ENCODE measurements around the gene UCP2. TPM values are rescaled to one million over a fixed set of nuclear protein-coding genes. Genes with fewer than 3 reads are reported as not detected.

The UCP2 gene
- total and polyA plus RNA-seq, 9 donors, result 18.0 to 212 (median 181) TPM

- peak; percentile 17 for DNase-seq
- H3K4me3 ChIP-seq (ENCODE audit: low read length), result no peak overlapping the region
- peaks cover 45% of the 10 kb centered on the region for H3K36me3 ChIP-seq (ENCODE audit: control insufficient read depth, insufficient read depth, low read length)
- 59% methylated on average over 6 of the region's 8 CpGs for WGBS (ENCODE audit: insufficient coverage)
- no peak overlapping the region for H3K27ac ChIP-seq (ENCODE audit: low read length)
- H3K9me3 ChIP-seq (replicated peaks; ENCODE audit: control insufficient read depth, low read depth, low read length), result no peaks in the 10 kb centered on the region
- H3K27me3 ChIP-seq (ENCODE audit: control insufficient read depth, insufficient read depth, low read length), result no peaks in the 10 kb centered on the region
- H3K4me1 ChIP-seq (ENCODE audit: control insufficient read depth, insufficient read depth, low read length), result peaks cover 12% of the 10 kb centered on the region
These were observed 28.9 kb upstream of the UCP2 start for GRCh38 chr11:74011360-74012073.

DNA sequence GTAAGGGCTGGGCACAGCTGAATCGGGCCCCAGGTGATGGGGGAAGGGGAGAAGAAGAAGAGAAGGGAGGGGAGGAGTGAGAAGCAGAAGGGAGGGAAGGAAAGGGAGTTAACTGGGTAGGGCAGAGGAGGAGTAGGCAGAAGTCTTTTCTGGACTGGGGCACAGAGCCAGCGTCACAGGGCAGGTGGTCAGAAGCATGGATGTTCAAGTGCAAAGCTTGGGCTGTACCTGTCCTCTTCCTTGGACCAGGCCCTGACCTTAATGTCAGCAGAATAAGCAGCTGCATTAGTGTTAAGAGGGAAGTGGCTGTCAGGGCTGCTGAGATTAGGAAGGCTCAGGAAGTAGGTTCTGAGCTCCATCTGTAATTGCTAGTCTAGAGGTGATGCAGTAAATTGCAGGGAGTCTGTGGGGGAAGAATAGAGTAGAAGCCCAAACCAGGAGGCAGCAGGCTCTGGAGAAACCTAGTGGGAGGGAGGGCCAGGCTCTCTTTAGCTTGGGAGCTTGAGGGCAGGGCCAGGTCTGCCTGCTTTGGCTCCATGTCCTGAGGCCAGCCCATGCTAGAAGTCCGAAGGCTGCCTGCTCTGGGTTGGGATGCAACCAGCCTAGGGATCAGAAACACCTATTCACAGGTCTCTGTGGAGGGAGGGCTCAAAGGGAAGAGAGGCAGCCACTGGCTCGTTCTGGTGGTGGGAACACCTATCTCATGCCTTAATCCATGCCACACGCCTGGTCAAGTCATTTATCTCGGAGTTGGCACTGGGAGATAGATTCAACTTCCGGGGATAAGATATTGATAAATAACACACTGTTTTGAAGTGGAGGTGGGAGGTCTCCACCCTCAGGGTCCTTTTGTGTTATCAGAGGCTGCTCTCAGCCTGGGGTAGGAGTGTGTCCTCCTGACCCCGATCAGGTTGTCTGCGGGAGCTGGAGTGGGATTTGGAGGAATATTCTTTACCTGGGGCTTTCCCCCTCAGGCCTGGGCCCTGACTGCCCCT, 28.0 kb upstream of the UCP2 start:
- Histone ChIP-seq H3K4me3 (ENCODE audit: low read length) (no peak overlapping the region), H3K9me3 (replicated peaks; ENCODE audit: control insufficient read depth, low read depth, low read length) (no peaks in the 10 kb centered on the region), H3K36me3 (ENCODE audit: control insufficient read depth, insufficient read depth, low read length) (peaks cover 41% of the 10 kb centered on the region), H3K4me1 (ENCODE audit: control insufficient read depth, insufficient read depth, low read length) (peaks cover 12% of the 10 kb centered on the region), H3K27me3 (ENCODE audit: control insufficient read depth, insufficient read depth, low read length) (no peaks in the 10 kb centered on the region), H3K27ac (ENCODE audit: low read length) (no peak overlapping the region)
- WGBS (ENCODE audit: insufficient coverage), result 69% methylated on average over 3 of the region's 9 CpGs
- DNase-seq, result no peak

DNA sequence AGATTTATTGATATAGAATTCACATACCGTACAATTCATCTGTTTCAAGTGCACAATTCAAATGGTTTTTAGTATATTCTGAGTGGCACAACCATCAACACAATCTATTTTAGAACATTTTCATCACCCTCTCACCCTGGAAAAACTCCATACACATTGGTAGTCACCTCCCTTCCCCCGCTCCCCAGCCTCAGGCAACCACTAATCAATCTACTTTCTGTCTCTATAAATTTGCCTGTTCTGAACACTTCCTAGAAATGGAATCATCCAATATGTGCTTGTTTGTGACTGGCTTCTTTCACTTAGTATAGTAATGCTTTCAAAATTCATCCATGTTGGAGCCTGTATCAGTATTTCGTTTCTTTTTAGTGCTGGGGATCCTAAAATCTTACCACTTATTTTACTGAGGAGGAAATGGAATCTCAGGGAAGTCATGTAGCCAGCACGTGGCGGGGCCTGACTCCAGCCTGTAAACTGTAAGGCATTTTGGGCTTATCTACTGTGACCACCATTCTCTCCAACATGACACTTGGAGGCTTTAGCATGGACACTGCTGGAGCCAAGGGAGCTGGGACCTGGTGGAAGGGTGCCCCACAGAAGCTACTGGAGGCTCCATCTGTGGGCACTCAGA, 27.1 kb upstream of the UCP2 start:
- Histone ChIP-seq H3K9me3 (replicated peaks; ENCODE audit: control insufficient read depth, low read depth, low read length) (no peaks in the 10 kb centered on the region), H3K27me3 (ENCODE audit: control insufficient read depth, insufficient read depth, low read length) (no peaks in the 10 kb centered on the region), H3K4me3 (ENCODE audit: low read length) (no peak overlapping the region), H3K36me3 (ENCODE audit: control insufficient read depth, insufficient read depth, low read length) (peaks cover 42% of the 10 kb centered on the region), H3K27ac (ENCODE audit: low read length) (no peak overlapping the region), H3K4me1 (ENCODE audit: control insufficient read depth, insufficient read depth, low read length) (peaks cover 12% of the 10 kb centered on the region)
- WGBS (ENCODE audit: insufficient coverage), result 100% methylated on average over 1 of the region's 5 CpGs
- DNase-seq, result no peak

GRCh38 chr11:74009230-74009547, 26.5 kb upstream of the UCP2 start:
- H3K9me3 ChIP-seq (replicated peaks; ENCODE audit: control insufficient read depth, low read depth, low read length), result no peaks in the 10 kb centered on the region
- H3K4me3 ChIP-seq (ENCODE audit: low read length), result no peak overlapping the region
- H3K4me1 ChIP-seq (ENCODE audit: control insufficient read depth, insufficient read depth, low read length), result peaks cover 16% of the 10 kb centered on the region
- peaks cover 39% of the 10 kb centered on the region for H3K36me3 ChIP-seq (ENCODE audit: control insufficient read depth, insufficient read depth, low read length)
- H3K27ac ChIP-seq (ENCODE audit: low read length), result peak overlapping the region; percentile 13
- H3K27me3 ChIP-seq (ENCODE audit: control insufficient read depth, insufficient read depth, low read length), result no peaks in the 10 kb centered on the region
- no peak for DNase-seq
- WGBS (ENCODE audit: insufficient coverage), result no CpG with 5 or more reads among the region's 3 CpGs

GRCh38 chr11:74008373-74009229, 26.0 kb upstream of the UCP2 start, which contains the start of gene UCP3:
Gene UCP3, minus strand, starts transcription at chr11:74009085. Its CDS starts 2,043 bp downstream, at chr11:74007042.
- WGBS (ENCODE audit: insufficient coverage), result 55% methylated on average over 3 of the region's 9 CpGs
- peak; percentile 35 for DNase-seq
- H3K27ac ChIP-seq (ENCODE audit: low read length), result peak within 1 kb of the TSS; percentile 20
- H3K27me3 ChIP-seq (ENCODE audit: control insufficient read depth, insufficient read depth, low read length), result no peaks in the 10 kb centered on the region
- H3K36me3 ChIP-seq (ENCODE audit: control insufficient read depth, insufficient read depth, low read length), result peaks cover 39% of the 10 kb centered on the region
- H3K4me1 ChIP-seq (ENCODE audit: control insufficient read depth, insufficient read depth, low read length), result peaks cover 16% of the 10 kb centered on the region
- no peak within 1 kb of the TSS for H3K4me3 ChIP-seq (ENCODE audit: low read length)
- H3K9me3 ChIP-seq (replicated peaks; ENCODE audit: control insufficient read depth, low read depth, low read length), result no peaks in the 10 kb centered on the region

DNA sequence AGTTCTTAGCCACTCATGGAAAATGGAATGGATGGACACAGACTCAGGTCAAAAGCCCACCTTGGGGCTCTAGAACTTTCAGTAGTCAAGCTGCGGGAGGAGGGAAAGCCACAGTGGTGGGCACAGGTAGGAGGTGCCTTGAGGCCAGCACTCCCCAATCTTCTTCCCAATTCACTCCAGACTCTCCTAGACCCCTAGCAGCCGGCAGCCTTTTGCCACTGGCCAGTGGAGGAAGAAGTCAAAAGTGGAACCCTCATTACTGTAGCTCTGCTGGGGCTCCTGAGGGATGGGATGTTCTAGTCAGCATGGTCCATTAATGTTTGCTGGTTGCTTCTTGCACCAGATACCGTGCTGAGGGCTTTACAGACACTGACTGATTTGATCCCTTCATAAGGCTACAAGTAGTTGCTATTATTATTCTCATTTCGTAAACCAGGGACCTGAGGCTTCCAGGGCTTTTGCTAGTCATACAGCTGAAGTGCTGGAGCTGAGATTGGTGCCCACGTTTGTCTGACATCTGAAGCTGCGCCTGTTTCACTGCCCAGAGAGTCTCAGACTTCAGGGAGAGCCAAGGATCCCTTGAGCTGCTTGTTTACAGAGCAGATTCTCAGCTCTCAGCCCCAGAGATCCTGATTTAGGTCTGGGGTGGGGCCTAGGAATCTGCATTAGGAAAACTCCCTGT, 25.2 kb upstream of the UCP2 start:
- H3K27ac ChIP-seq (ENCODE audit: low read length), result no peak overlapping the region
- no peaks in the 10 kb centered on the region for H3K9me3 ChIP-seq (replicated peaks; ENCODE audit: control insufficient read depth, low read depth, low read length)
- WGBS (ENCODE audit: insufficient coverage), result 83% methylated on average over 4 of the region's 6 CpGs
- peaks cover 16% of the 10 kb centered on the region for H3K4me1 ChIP-seq (ENCODE audit: control insufficient read depth, insufficient read depth, low read length)
- peaks cover 39% of the 10 kb centered on the region for H3K36me3 ChIP-seq (ENCODE audit: control insufficient read depth, insufficient read depth, low read length)
- no peaks in the 10 kb centered on the region for H3K27me3 ChIP-seq (ENCODE audit: control insufficient read depth, insufficient read depth, low read length)
- no peak for DNase-seq
- no peak overlapping the region for H3K4me3 ChIP-seq (ENCODE audit: low read length)

DNA sequence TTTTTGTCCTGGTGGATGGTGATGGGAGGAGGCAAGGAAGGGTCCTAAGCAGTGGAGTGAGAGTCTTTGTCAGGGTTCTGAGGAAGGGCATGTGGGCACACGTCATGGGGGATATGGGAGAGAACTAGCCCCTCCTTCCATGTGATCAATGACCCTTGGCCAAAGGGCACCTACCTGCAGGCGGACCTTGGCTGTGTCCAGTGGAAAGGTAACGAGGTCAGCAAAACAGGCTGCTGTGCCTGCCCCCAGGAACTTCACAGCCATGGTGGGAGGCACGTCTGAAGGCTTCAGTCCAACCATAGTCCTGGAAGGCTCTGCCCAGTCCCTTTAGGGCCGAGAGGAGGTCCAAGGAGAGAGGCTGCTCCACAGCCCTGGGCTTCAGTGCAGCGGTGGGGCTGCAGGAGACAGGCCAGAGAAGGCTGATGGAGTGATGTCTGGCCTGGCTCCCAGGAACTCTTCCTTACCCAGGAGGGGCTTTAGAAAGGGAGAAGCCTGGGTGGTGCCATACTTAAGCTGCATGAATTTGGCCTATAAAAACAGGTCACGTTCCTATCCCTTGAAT, 24.2 kb upstream of the UCP2 start:
- Histone ChIP-seq H3K9me3 (replicated peaks; ENCODE audit: control insufficient read depth, low read depth, low read length) (no peaks in the 10 kb centered on the region), H3K27me3 (ENCODE audit: control insufficient read depth, insufficient read depth, low read length) (no peaks in the 10 kb centered on the region), H3K4me1 (ENCODE audit: control insufficient read depth, insufficient read depth, low read length) (peaks cover 16% of the 10 kb centered on the region), H3K27ac (ENCODE audit: low read length) (no peak overlapping the region), H3K36me3 (ENCODE audit: control insufficient read depth, insufficient read depth, low read length) (peaks cover 42% of the 10 kb centered on the region), H3K4me3 (ENCODE audit: low read length) (no peak overlapping the region)
- 66% methylated on average over 3 of the region's 7 CpGs for WGBS (ENCODE audit: insufficient coverage)
- no peak for DNase-seq

DNA sequence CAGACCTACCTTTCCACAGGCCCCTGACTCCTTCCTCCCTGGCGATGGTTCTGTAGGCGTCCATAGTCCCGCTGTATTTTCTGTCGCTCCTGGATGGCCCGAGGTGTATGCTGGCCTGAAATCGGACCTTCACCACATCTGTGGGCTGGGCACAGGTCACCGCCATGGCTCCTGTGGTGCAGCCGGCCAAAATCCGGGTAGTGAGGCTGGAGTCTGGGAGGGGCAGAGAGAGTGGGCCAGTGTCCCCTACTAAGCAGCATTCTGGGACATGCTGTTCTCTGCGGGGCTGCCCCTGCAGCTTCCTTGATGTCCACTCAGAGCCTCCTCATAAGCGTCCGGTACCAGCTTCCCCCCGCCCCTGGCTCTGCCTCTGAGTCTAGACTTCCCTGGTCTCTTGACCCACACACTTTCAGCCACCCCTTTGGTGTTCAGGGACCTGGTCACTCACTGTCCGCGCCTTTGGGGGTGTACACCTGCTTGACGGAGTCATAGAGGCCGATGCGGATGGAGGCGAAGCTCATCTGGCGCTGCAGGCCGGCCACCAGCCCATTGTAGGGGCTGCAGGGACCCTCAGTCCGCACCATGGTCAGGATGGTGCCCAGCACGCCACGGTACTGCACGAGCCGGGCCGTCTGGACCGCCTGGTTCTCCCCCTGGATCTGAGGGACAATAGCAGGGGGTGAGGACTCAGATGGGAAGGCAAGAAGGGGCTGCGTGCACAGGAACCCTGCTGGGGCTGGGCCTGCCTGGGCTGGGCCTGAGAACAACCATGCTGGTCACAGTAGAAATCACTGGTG, 23.3 kb upstream of the UCP2 start:
- 93% methylated on average over 27 of the region's 29 CpGs for WGBS (ENCODE audit: insufficient coverage)
- Histone ChIP-seq H3K4me1 (ENCODE audit: control insufficient read depth, insufficient read depth, low read length) (peaks cover 18% of the 10 kb centered on the region), H3K27me3 (ENCODE audit: control insufficient read depth, insufficient read depth, low read length) (no peaks in the 10 kb centered on the region), H3K36me3 (ENCODE audit: control insufficient read depth, insufficient read depth, low read length) (peaks cover 45% of the 10 kb centered on the region), H3K27ac (ENCODE audit: low read length) (no peak overlapping the region), H3K9me3 (replicated peaks; ENCODE audit: control insufficient read depth, low read depth, low read length) (no peaks in the 10 kb centered on the region), H3K4me3 (ENCODE audit: low read length) (no peak overlapping the region)
- no peak for DNase-seq
